Mesothelial cell of epicardium (in vitro differentiated cells): ENCODE results near the gene DUSP22. TPM values are rescaled to one million over a fixed set of nuclear protein-coding genes. Genes with fewer than 3 reads are reported as not detected.

Source experiments
- DNase-seq, 2 experiments: peaks; one replicate each; pipeline ENCODE4 v3.0.0; 2021; ENCODE audit warnings: low spot score in 2 of 2; ENCODE audit not compliant: unreplicated experiment in 2 of 2
- H3K27ac Mint-ChIP-seq: 2 replicates; pipeline ENCODE4 v1.8.0; 2021; ENCODE audit warnings: mixed read lengths
- H3K27me3 Mint-ChIP-seq: 2 replicates; pipeline ENCODE4 v1.8.0; 2021; ENCODE audit warnings: low read depth, mixed read lengths
- H3K36me3 Mint-ChIP-seq: 2 replicates; pipeline ENCODE4 v1.8.0; 2021; ENCODE audit warnings: mixed read lengths
- H3K4me1 Mint-ChIP-seq: 2 replicates; pipeline ENCODE4 v1.8.0; 2021; ENCODE audit warnings: mixed read lengths
- H3K4me3 Mint-ChIP-seq: 2 replicates; pipeline ENCODE4 v1.8.0; 2021; ENCODE audit warnings: mild to moderate bottlenecking, moderate library complexity, mixed read lengths
- H3K9me3 Mint-ChIP-seq: 2 replicates; pipeline ENCODE4 v1.8.0; 2021; ENCODE audit warnings: mixed read lengths
- CTCF ChIP-seq: fragments of 200-600 bp; sonication (generic); IDR thresholded peaks from one replicate; pipeline ENCODE4 v1.5.0; 2021; ENCODE audit warnings: antibody characterized with exemption; ENCODE audit not compliant: unreplicated experiment
- total RNA-seq: library from RNA; stranded (reverse); gene quantifications from 3 replicates; pipeline ENCODE4 v1.2.1, GENCODE V29; 2021

DUSP22 gene
- total RNA-seq, 1 donor from 2014 or later, result 32.0 TPM

DNA sequence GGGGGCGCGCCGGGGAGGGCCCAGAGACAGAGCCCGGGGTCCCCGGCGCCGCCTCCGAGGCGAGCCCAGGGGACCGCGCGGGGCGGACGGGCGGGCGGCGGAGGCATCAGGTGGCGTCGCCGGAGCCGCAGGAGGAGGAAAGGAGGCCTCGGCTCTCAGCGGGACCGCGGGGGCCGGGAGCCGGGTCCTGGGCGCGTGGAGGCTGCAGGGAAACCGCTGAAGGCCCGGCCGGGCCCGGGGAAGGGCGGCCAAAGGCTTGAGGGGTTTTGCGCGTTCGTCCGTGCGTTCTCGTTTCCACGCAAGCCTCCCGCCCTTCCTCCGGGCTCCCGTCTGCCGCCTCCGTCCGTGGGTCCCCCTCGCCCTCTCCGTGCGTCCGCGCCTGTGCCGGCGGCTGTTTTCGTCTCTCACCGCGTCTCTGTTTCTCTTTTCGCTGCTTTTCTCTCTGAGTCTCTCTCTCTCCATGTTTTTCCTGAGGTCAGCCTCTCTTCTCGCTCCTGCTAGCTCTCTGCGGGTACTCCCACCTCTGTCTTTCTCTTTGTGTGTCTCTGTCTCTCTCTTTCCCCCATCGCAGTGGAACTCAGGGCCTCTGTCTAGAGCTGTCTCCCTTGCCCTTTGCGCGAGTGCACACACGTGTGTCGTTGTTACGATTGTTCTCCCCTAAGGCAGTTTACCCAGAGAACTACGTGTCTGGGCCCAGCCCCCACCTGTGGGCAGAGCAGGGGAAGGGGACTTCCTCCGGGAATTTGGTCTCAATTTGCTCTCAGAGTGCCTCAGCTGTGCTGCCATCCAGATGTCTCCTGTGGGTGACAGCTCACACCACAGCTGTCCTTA, 101.3 kb downstream of the DUSP22 start:
- H3K4me3 Mint-ChIP-seq, result peak overlapping the region; percentile 58
- no peaks in the 10 kb centered on the region for H3K9me3 Mint-ChIP-seq
- DNase-seq, result no peak
- H3K4me1 Mint-ChIP-seq, result peaks cover 16% of the 10 kb centered on the region
- TF ChIP-seq CTCF, result no peak
- peaks cover 92% of the 10 kb centered on the region for H3K27me3 Mint-ChIP-seq
- no peak overlapping the region for H3K27ac Mint-ChIP-seq
- no peaks in the 10 kb centered on the region for H3K36me3 Mint-ChIP-seq

GRCh38 chr6:394641-395289, 102.5 kb downstream of the DUSP22 start:
- DNase-seq, result no peak
- Mint-ChIP-seq H3K36me3 (no peaks in the 10 kb centered on the region), H3K4me3 (no peak overlapping the region), H3K27ac (no peak overlapping the region), H3K9me3 (no peaks in the 10 kb centered on the region), H3K4me1 (peaks cover 16% of the 10 kb centered on the region), H3K27me3 (peaks cover 91% of the 10 kb centered on the region)
- TF ChIP-seq CTCF, result no peak

GRCh38 chr6:395432-396125, 103.3 kb downstream of the DUSP22 start:
- TF ChIP-seq CTCF, result no peak
- H3K4me1 Mint-ChIP-seq, result peaks cover 16% of the 10 kb centered on the region
- H3K36me3 Mint-ChIP-seq, result no peaks in the 10 kb centered on the region
- no peak for DNase-seq
- H3K27me3 Mint-ChIP-seq, result peaks cover 90% of the 10 kb centered on the region
- H3K9me3 Mint-ChIP-seq, result no peaks in the 10 kb centered on the region
- no peak overlapping the region for H3K27ac Mint-ChIP-seq
- H3K4me3 Mint-ChIP-seq, result no peak overlapping the region

DNA sequence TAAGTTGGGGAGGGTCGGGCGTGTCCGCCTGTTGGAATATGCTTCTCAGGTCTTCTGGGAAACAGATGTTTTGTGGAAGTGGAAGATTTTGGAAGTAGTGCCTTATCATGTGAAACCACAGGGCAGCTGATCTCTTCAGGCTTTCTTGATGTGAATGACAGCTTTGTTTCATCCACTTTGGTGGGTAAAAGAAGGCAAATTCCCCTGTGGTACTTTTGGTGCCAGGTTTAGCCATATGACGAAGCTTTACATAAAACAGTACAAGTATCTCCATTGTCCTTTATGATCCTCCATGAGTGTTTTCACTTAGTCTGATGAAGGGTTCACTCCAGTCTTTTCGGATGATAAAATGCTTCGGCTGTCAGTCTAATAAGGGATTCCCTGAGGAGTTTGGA, 103.8 kb downstream of the DUSP22 start:
- H3K27ac Mint-ChIP-seq, result no peak overlapping the region
- peaks cover 89% of the 10 kb centered on the region for H3K27me3 Mint-ChIP-seq
- H3K4me1 Mint-ChIP-seq, result peaks cover 13% of the 10 kb centered on the region
- no peaks in the 10 kb centered on the region for H3K9me3 Mint-ChIP-seq
- no peak for TF ChIP-seq CTCF
- no peaks in the 10 kb centered on the region for H3K36me3 Mint-ChIP-seq
- DNase-seq, result no peak
- no peak overlapping the region for H3K4me3 Mint-ChIP-seq

- DNase-seq, result no peak
- Mint-ChIP-seq H3K4me1 (peaks cover 10% of the 10 kb centered on the region), H3K9me3 (no peaks in the 10 kb centered on the region), H3K4me3 (no peak overlapping the region), H3K27me3 (peaks cover 90% of the 10 kb centered on the region), H3K36me3 (no peaks in the 10 kb centered on the region), H3K27ac (no peak overlapping the region)
- no peak for TF ChIP-seq CTCF
Observed at GRCh38 chr6:397056-397455, 104.8 kb downstream of the DUSP22 start.
